Stimulated activated CD4-positive, alpha-beta T cell treated with anti-CD3 and anti-CD28 coated beads, Interleukin-15, amount 100 ng/mL, for 24 hours (primary cell): ENCODE data around the gene ANKRD33.
A peak's percentile ranks its signal among the peaks of the same experiment; 100 is the strongest.

ENCODE experiments used
- DNase-seq: peaks from one replicate; pipeline ENCODE4 v3.0.0-alpha.2; 2020

The ANKRD33 gene

GRCh38 chr12:51860986-51861385, 26.9 kb upstream of the ANKRD33 start:
- DNase-seq: no peak

DNA sequence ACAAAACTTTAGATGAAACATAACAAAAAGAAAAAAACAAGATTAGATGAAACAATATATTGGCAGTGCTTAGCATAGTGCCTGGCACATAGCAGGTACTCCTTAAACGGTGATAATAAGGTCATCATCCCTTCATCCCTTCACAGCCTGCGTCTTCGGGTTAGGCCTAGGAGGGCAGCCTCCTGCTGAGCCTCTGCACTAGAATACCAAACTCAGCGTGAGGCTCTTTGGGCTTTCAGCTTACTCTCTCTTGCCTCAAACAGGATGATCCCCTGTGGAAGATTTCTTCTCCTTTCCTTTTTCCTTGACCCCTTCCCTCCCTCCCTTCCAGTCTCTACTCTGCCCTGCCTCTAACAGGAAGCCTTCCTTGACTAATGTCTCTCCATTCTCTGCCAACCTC, 25.0 kb upstream of the ANKRD33 start:
- DNase-seq: no peak

GRCh38 chr12:51863363-51863932, 24.5 kb upstream of the ANKRD33 start:
- no peak for DNase-seq

DNA sequence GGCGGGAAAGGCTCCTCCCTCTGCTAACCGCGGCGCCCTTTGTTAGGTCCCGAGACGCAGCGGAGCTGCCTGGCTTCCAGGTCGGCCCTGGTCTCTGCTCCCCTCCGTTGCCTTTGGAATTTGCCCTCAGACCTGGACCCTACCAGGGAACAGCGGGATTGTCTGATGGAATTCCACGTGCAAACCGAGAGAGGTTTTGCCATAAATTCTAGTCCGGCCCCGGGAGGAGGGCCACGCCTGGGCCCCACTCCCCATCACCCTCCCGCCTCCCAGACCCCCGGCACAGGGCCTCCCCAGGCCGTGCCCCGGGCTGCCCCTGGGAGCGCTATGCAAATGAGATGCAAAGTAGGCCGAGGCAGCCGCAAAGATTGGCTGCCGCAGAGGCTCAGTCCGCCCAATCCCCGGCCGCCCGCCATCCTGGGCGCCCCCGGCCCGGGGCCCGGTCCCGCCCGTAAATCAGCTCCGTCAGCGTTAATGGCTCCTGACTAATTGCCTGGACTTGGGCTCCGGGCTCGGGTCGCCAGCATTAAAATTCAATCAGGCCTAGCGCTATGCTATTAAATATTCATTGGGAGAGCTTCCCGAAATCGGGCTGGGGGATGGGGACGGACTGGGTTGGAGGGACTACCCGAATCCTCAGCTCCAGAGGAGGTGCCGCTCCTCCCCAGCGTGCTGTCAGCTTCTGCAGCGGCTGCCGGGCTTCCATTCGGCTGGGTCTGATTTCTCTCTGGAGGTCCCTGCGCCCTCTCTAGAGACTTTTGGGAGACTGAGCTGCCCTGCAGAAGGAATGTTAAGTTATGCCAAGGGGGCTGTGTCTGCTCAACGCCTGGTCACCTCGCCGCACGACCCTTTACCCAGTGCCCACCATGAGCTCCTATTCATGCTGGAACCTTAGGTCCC, 23.7 kb upstream of the ANKRD33 start:
- DNase-seq: peak; percentile 60

- no peak for DNase-seq
Observed at GRCh38 chr12:51864833-51865670, 22.9 kb upstream of the ANKRD33 start.

DNA sequence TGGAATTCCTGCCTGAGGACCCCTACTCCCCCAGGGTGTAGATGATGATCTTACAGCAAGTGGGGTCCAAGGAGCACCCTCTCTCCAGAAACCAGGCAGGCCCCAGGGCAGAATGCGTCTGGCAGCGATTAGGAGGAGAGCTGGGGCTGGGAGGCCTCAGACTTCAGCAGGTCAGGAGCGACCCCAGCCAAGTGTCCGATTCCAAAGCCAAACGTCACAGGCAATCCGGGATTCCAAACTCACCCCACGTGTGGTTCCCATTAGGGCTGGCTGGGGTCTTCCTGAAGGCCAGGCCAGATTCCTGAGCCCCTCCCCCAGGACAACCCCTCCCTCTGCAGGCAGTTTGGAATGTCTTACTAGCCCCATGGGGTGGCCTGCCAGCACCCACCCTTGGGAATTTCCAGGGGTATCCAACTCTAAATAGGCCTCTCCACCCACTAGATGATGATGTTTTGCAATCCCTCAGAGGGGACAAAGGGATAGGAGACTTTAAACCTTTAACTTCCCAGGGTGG, 22.1 kb upstream of the ANKRD33 start:
- no peak for DNase-seq

DNA sequence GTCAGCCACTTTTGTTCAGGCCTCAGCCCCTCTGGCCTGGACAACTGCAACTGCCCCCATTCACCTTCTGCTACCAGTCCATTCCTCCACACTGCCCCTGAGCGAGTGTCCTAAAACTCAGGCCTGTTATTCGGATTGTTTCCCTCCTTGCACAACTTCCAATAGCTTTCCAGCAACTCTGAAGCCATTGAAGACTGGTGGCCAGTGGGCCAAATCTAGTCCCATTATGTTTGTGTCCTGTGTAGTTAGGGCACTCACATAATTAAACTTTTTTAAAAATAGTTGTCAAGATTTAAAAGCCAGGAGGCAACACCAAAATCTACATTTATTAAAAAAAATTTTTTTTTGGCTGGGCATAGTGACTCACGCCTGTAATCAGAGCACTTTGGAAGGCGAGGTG, 21.6 kb upstream of the ANKRD33 start:
- DNase-seq: no peak

GRCh38 chr12:51866762-51867161, 21.1 kb upstream of the ANKRD33 start:
- no peak for DNase-seq

DNA sequence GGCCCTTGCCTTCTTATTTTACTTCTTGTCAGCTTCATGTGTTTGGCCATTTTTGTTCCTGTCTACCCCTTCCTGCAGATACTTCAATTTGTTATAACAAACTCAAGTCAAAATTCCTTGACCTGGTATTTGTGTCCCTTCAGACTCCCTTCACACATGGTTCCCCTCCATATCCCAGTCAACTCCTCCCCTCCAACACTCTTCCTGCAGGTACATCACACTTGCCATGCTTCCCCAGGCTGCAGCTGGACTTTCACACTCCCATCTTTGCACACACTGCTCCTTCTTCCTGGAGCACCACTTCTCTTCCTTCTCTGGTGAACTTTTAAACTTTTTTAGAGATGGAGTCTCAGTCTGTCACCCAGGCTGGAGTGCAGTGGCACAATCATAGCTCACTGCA, 20.5 kb upstream of the ANKRD33 start:
- DNase-seq: no peak

DNA sequence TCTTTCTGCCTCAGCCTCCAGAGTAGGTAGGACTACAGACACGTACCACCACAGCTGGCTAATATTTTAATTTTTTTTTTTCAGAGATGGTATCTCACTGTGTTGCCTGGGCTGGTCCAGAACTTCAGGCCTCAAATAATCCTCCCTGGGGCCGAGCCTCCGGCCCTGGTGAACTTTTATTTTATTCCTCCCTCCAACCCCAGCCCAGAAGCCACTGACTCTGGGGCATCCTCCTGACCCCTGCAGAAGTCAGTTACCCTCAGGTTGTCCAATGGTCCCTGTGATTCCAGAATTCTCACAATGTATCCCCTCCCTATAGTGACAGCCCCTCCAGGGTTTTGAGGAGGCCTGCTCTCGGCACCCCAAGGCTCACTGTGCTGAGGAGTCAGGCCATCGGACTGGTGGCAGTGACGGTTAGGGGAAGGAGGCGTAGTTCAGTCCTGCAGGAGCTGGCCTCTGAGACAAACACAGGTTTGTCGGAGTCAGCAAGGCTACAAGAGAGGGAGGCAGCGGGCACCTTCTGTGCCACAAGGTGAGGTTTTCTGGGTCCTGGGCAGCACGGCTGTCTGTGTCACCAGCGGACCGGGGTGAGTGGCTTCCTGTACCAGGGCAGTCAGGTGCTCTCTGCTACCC, 20.0 kb upstream of the ANKRD33 start:
- no peak for DNase-seq

DNA sequence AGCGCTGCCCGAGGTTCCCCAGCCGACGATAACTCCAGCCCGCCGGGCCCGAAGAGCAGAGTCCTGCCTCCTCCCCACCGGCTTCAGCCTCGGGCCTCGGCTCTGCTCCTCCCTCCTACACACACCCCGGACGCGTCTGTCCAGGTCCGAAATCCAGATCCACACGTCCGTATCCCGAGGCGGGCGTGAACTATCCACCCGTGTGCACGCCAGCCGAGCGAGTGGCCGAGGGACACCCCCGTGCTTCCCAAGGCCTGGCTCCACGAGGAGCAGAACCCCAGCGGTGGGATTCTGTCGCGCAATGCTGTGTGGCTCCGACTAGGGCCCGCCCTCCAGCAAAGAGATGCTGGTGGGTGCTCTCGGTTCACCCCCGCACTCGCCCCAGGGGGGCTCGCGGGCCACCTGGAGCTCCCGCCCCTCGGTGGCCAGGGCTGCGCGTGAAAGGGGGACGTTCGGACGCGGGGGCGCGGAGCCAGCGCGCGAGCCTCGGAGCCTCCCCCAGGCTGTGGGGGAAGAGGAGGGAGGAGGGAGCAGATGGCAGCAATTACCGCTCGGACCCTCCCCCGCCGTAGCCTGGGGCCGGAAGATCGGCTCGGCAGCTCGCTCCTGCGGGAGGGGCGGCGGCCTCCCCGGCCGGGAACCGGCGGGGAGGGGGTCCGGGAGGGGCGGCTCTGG, 18.9 kb upstream of the ANKRD33 start:
- no peak for DNase-seq

- DNase-seq: no peak
Observed at GRCh38 chr12:51869496-51869865, 18.4 kb upstream of the ANKRD33 start.

DNA sequence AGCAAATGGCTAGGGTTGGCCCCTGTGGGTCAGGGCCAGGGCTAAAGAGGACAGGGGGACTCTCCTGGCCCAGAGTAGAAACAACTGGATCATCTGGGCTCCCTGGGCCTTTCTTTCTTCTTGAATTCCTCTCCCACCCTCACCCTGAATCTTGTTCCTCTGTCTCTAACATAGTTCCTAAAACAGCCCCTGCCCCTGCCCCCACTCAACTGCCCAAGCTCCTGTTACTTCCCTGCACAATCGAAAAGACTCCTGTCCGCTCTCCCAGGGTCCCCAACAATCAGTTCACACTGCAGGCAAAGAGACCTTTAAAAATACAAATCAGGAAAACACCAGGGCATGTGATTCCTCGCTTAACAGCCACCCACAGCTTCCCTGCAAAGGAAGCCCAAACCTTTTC, 18.0 kb upstream of the ANKRD33 start:
- no peak for DNase-seq

- DNase-seq: no peak
Observed at GRCh38 chr12:51870504-51870903, 17.4 kb upstream of the ANKRD33 start.

- DNase-seq: no peak
Observed at GRCh38 chr12:51871126-51871525, 16.8 kb upstream of the ANKRD33 start.

DNA sequence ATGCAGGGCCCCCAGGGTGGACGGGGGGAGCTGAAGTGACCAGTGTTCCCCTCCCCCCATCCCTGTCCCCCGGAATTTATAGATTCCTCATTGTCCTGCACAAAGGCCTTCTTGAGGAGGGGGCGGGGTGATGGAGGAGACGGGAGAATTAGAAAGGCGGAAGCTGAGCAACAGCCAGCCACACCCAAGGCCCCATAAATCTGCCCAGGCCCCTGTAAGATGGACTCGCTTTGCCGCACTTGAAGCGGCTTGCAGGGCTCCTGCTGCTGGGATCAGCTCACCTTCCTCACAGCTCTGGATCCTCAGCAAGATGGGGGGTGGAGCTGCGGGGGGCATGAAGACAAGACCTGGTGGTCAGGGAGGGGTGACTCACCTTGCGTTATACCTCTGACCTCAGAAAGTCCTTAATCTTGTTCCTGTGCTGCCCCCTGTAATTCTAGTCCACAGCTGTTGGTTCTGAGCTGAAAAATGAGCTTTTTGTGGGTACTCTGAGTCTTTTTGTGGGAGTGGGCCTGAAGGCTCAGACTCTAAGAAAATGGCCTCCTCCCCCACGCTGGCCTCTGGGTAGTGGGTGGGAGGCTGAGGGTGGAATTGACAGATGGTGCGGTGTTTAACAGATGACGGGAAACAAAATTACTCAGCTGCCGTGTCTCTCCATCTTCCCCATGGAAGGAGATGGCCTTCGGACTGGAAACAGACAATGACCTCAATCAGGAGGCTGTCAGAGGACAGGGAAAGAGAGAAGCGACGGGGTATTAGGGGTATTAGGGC, 15.8 kb upstream of the ANKRD33 start:
- no peak for DNase-seq

DNA sequence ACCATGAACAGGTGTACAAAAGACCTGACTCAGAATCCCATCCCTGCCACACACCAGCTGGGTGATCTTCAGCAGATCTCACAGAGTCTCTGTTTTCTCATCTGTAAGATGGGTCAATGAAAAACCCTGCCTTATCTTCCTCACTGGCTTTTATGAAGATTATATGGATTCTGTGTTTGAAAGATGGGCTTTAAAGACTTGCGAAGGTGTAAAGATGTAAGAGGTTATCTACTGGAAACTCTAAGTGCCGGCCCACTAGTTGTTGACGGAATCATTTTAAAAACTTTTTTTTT, 15.3 kb upstream of the ANKRD33 start:
- no peak for DNase-seq

DNA sequence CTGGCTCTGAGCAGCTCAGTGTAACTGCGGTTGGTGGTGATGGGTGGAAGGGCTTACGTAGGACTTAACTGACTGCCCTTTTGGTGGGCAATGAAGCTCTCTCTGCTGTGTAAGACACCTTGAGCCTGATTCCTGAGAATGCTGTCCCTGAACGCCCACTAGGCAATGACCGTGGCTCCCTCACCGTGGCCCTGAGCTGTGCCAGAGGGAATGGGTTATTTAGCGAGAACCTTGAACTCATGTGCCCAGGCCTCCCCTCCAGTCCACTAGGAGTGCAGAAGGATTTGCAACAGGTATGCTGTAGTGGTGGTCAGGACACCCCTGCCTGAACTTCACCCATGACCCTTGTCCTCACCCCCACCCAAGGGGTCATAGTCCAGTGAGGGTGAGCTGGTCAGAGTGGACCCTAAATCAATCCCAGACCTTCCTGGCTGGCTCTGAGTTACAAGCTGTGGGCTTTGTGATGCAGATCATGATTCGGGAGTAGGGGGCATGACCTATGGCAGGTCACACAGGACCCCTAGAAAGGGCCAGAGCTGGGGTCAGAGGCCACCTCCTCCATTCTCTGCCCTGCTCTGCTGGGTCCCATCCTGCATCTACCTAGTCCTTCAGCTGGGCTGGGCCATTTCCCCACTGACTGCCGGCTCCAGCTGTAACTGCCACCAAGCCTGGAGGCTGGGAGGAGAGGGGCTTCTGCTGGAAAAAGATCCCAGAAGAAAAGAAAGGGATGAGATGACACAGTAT, 14.5 kb upstream of the ANKRD33 start:
- no peak for DNase-seq

GRCh38 chr12:51874000-51874399, 13.9 kb upstream of the ANKRD33 start:
- DNase-seq: no peak

- no peak for DNase-seq
Observed at GRCh38 chr12:51874486-51874885, 13.4 kb upstream of the ANKRD33 start.

GRCh38 chr12:51879102-51879501, 8.8 kb upstream of the ANKRD33 start:
- no peak for DNase-seq
